Endothelial cell of umbilical vein (primary cell): ENCODE measurements around the gene TIGD4. TPM values are rescaled to one million over a fixed set of nuclear protein-coding genes. Genes with fewer than 3 reads are reported as not detected.

ENCODE experiments used
- BruUV-seq: library from RNA; stranded (reverse); fragments of 400-500 nt; replicated peaks from 2 replicates; lab custom pipeline; 2021; lab: Mats Ljungman, UMichigan
- CTCF ChIA-PET: fragments of 300-600, 350-600 bp; sonication (Branson Sonifier 250); formaldehyde crosslinking; loops from one replicate; lab custom pipeline; 2021; ENCODE audit warnings: antibody characterized with exemption, inconsistent platforms; lab: Charles Lee
- POLR2A ChIA-PET: fragments of 300-600, 350-600 bp; sonication (Branson Sonifier 250); formaldehyde crosslinking; loops from one replicate; lab custom pipeline; 2021; ENCODE audit warnings: antibody characterized with exemption, inconsistent platforms; lab: Charles Lee
- DNase-seq: peaks from one replicate; pipeline ENCODE4 v3.0.0-alpha.2; 2011; ENCODE audit warnings: low read depth, low spot score
- FAIRE-seq: peaks from 2 replicates; lab custom pipeline; 2011; peaks lifted over from hg19 to GRCh38; lab: Jason Lieb, UNC
- H2AFZ ChIP-seq: 2 replicates; pipeline ENCODE4 v1.6.0; 2012; ENCODE audit warnings: low read depth, low read length, control low read depth, inconsistent platforms
- H3K27ac ChIP-seq: 2 replicates; pipeline ENCODE4 v1.5.1; 2011; ENCODE audit warnings: low read depth, mild to moderate bottlenecking, control low read depth, low read length, moderate library complexity; ENCODE audit not compliant: insufficient read depth
- H3K27me3 ChIP-seq, 2 experiments: 2 replicates each; pipeline versions ENCODE4 v1.6.0 to v1.6.1; 2011; ENCODE audit warnings: low read length in 2 of 2, mixed read lengths in 1 of 2; ENCODE audit not compliant: control insufficient read depth in 2 of 2, insufficient read depth in 2 of 2
- H3K36me3 ChIP-seq, 2 experiments: 2 replicates in 1 of 2; 3 replicates in 1 of 2; pipeline ENCODE4 v1.5.1; 2011; ENCODE audit warnings: low read length in 2 of 2, mild to moderate bottlenecking in 1 of 2, moderate library complexity in 1 of 2; ENCODE audit not compliant: control insufficient read depth in 2 of 2, insufficient read depth in 2 of 2; ENCODE audit errors: extremely low read depth in 1 of 2
- H3K4me1 ChIP-seq: 3 replicates; pipeline ENCODE4 v1.5.1; 2011; ENCODE audit warnings: mild to moderate bottlenecking, low read length; ENCODE audit not compliant: control insufficient read depth, insufficient read depth; ENCODE audit errors: extremely low read depth
- H3K4me2 ChIP-seq: 2 replicates; pipeline ENCODE4 v1.6.1; 2011; ENCODE audit warnings: low read length, control low read depth, mixed read lengths; ENCODE audit not compliant: insufficient read depth
- H3K4me3 ChIP-seq, 3 experiments: fragments of 200-600 bp in 1 of 3; sonication (generic), shearing (Covaris generic) in 1 of 3; replicated peaks in 1 of 3; 2 replicates each; pipeline ENCODE4 v1.5.1; 2011 to 2016; ENCODE audit warnings: control low read depth in 3 of 3, low read length in 3 of 3, mild to moderate bottlenecking in 2 of 3, inconsistent platforms in 1 of 3, low read depth in 1 of 3, moderate library complexity in 1 of 3; ENCODE audit not compliant: insufficient read depth in 1 of 3
- H3K79me2 ChIP-seq: 2 replicates; pipeline ENCODE4 v1.6.0; 2012; ENCODE audit warnings: low read length, inconsistent platforms; ENCODE audit not compliant: control insufficient read depth, insufficient read depth
- H3K9ac ChIP-seq: replicated peaks from 2 replicates; pipeline ENCODE3; 2011; ENCODE audit warnings: low read length, control low read depth; ENCODE audit not compliant: insufficient read depth; ENCODE audit errors: extremely low read depth
- H3K9me1 ChIP-seq: replicated peaks from 3 replicates; pipeline ENCODE4 v1.6.0; 2011; ENCODE audit warnings: mild to moderate bottlenecking, low read length; ENCODE audit not compliant: control insufficient read depth, insufficient read depth; ENCODE audit errors: extremely low read depth
- H3K9me3 ChIP-seq: replicated peaks from 2 replicates; pipeline ENCODE4 v1.5.1; 2012; ENCODE audit warnings: low read length, inconsistent platforms; ENCODE audit not compliant: control insufficient read depth, insufficient read depth
- H4K20me1 ChIP-seq: replicated peaks from 2 replicates; pipeline ENCODE3; 2011; ENCODE audit warnings: mild to moderate bottlenecking, low read length; ENCODE audit not compliant: control insufficient read depth, insufficient read depth; ENCODE audit errors: extremely low read depth
- CTCF ChIP-seq, 2 donors: IDR thresholded peaks; 1 replicate in 1 of 2; 2 replicates in 1 of 2; pipeline ENCODE4 v1.5.1; 2011; ENCODE audit warnings: low read length in 2 of 2, mild to moderate bottlenecking in 2 of 2, moderate library complexity in 2 of 2, control low read depth in 1 of 2, inconsistent platforms in 1 of 2, low read depth in 1 of 2; ENCODE audit not compliant: insufficient read depth in 1 of 2; ENCODE audit errors: extremely low read depth in 1 of 2
- EZH2 ChIP-seq: IDR thresholded peaks from 2 replicates; pipeline ENCODE4 v1.6.1; 2012; ENCODE audit warnings: borderline replicate concordance, low read depth, mild to moderate bottlenecking, moderate library complexity, low read length, inconsistent platforms; ENCODE audit not compliant: severe bottlenecking
- FOS ChIP-seq: IDR thresholded peaks from 2 replicates; pipeline ENCODE4 v1.6.1; 2011; ENCODE audit warnings: mild to moderate bottlenecking, low read length, moderate library complexity, borderline replicate concordance; ENCODE audit not compliant: insufficient read depth
- JUN ChIP-seq: IDR thresholded peaks from 2 replicates; pipeline ENCODE4 v1.6.1; 2011; ENCODE audit warnings: borderline replicate concordance, low read depth; ENCODE audit not compliant: insufficient read length, insufficient read depth
- MAX ChIP-seq: IDR thresholded peaks from 2 replicates; pipeline ENCODE4 v1.6.1; 2011; ENCODE audit not compliant: insufficient read depth, insufficient read length
- MYC ChIP-seq: IDR thresholded peaks from one replicate; pipeline ENCODE4 v1.6.1; 2011; ENCODE audit warnings: mild to moderate bottlenecking, low read depth, low read length
- POLR2A ChIP-seq: IDR thresholded peaks from 2 replicates; pipeline ENCODE4 v1.6.1; 2012; ENCODE audit warnings: low read depth, mild to moderate bottlenecking, control low read depth, low read length
- POLR2AphosphoS5 ChIP-seq: IDR thresholded peaks from 2 replicates; pipeline ENCODE4 v1.6.1; 2012; ENCODE audit warnings: low read depth, mild to moderate bottlenecking, control low read depth, low read length, moderate library complexity; ENCODE audit not compliant: insufficient read depth
- dilution Hi-C: fragments of 300-500 bp; cut with MboI; formaldehyde crosslinking; loops from one replicate; pipeline ENCODE4 v1.15.0; 2019; ENCODE audit warnings: low sequenced_read_pairs; ENCODE audit not compliant: extremely low pct_ligation_motif_present
- intact Hi-C: fragments of 100-400 bp; cut with micrococcal nuclease; formaldehyde crosslinking; loops from one replicate; pipeline ENCODE4 v1.10.0; 2022
- polyA plus RNA-seq, 4 experiments: library from polyadenylated mRNA; depleted of rRNA in 3 of 4; stranded (reverse) in 3 of 4; unstranded in 1 of 4; fragments of >200 nt; gene quantifications; 2 replicates each; pipeline versions ENCODE4 v1.2.1 to v1.2.3, GENCODE V29; 2011 to 2012; ENCODE audit warnings: missing spikeins in 1 of 4
- total RNA-seq: library from RNA; stranded (reverse); gene quantifications from 2 replicates; pipeline ENCODE4 v1.2.3, GENCODE V29; 2021

The TIGD4 gene
- total and polyA plus RNA-seq, 2 donors (not counting 3 experiments of a cell fraction or from before 2014, with no cell fraction given), result 0.03 to 0.18 TPM

- Histone ChIP-seq H3K4me3 (no peak overlapping the region), H3K9ac (no peak overlapping the region), H4K20me1 (peaks cover 8% of the 10 kb centered on the region), H3K9me3 (no peaks in the 10 kb centered on the region), H3K79me2 (peaks cover 23% of the 10 kb centered on the region), H3K27me3 (no peaks in the 10 kb centered on the region), H3K27ac (no peak overlapping the region), H3K36me3 (no peaks in the 10 kb centered on the region), H2AFZ (no peak overlapping the region), H3K4me1 (no peaks in the 10 kb centered on the region), H3K9me1 (no peaks in the 10 kb centered on the region), H3K4me2 (no peak overlapping the region)
- dilution Hi-C loops (no loop called here), intact Hi-C loops (no loop called here)
- POLR2A ChIA-PET, result no interaction called here
- DNase-seq (no peak), FAIRE-seq (no peak)
- TF ChIP-seq MAX (no peak), FOS (no peak)
- no TSS peak for BruUV-seq
- CTCF ChIA-PET, result no interaction called here
Observed at GRCh38 chr4:152805818-152806217, 26.3 kb upstream of the TIGD4 start.

GRCh38 chr4:152805071-152805650 is 25.6 kb upstream of the TIGD4 start:
- ChIA-PET POLR2A (no interaction called here), CTCF (no interaction called here)
- Histone ChIP-seq H3K36me3 (no peaks in the 10 kb centered on the region), H3K9me1 (no peaks in the 10 kb centered on the region), H4K20me1 (peaks cover 8% of the 10 kb centered on the region), H3K79me2 (peaks cover 23% of the 10 kb centered on the region), H3K9ac (no peak overlapping the region), H3K4me3 (no peak overlapping the region), H3K27ac (no peak overlapping the region), H2AFZ (no peak overlapping the region), H3K4me2 (no peak overlapping the region), H3K27me3 (no peaks in the 10 kb centered on the region), H3K9me3 (no peaks in the 10 kb centered on the region), H3K4me1 (no peaks in the 10 kb centered on the region)
- BruUV-seq, result no TSS peak
- dilution Hi-C loops, result no loop called here
- intact Hi-C loops, result no loop called here
- no peak for TF ChIP-seq JUN
- TF ChIP-seq EZH2, result no peak
- no peak for TF ChIP-seq MAX
- no peak for TF ChIP-seq POLR2A
- TF ChIP-seq CTCF (IDR thresholded peaks at IDR 0.05; ENCODE audit: extremely low read depth in 1 of 2, insufficient read depth in 1 of 2, low read depth in 1 of 2, low read length in 2 of 2), result no peak
- no peak for TF ChIP-seq POLR2AphosphoS5
- no peak for TF ChIP-seq MYC
- TF ChIP-seq FOS, result no peak
- DNase-seq (no peak), FAIRE-seq (no peak)
